Subcutaneous abdominal adipose tissue (tissue), 5 donors: ENCODE data around the gene WFIKKN2.

Source experiments
- H3K27ac ChIP-seq: one replicate; pipeline ENCODE4 v1.7.0; 2013; ENCODE audit warnings: low read depth, mild to moderate bottlenecking, inconsistent platforms, low read length, moderate library complexity
- H3K27me3 ChIP-seq, 5 donors: one replicate each; pipeline ENCODE4 v1.7.0; 2013; ENCODE audit warnings: low read length in 5 of 5, inconsistent platforms in 1 of 5; ENCODE audit not compliant: control insufficient read depth in 5 of 5, insufficient read depth in 4 of 5
- H3K36me3 ChIP-seq, 5 donors: one replicate each; pipeline ENCODE4 v1.7.0; 2013; ENCODE audit warnings: low read length in 5 of 5; ENCODE audit not compliant: control insufficient read depth in 5 of 5, insufficient read depth in 5 of 5
- H3K4me1 ChIP-seq, 5 donors: one replicate each; pipeline ENCODE4 v1.7.0; 2013; ENCODE audit warnings: low read length in 5 of 5, mild to moderate bottlenecking in 3 of 5, moderate library complexity in 1 of 5; ENCODE audit not compliant: control insufficient read depth in 5 of 5, insufficient read depth in 5 of 5
- H3K4me3 ChIP-seq, 5 donors: one replicate each; pipeline ENCODE4 v1.7.0; 2013; ENCODE audit warnings: low read length in 5 of 5, low read depth in 1 of 5
- H3K9ac ChIP-seq, 5 donors: one replicate each; pipeline ENCODE4 v1.7.0; 2013; ENCODE audit warnings: low read length in 5 of 5, mild to moderate bottlenecking in 4 of 5, moderate library complexity in 3 of 5
- H3K9me3 ChIP-seq, 5 donors: one replicate each; pipeline ENCODE4 v1.7.0; 2013; ENCODE audit warnings: low read length in 5 of 5; ENCODE audit not compliant: control insufficient read depth in 5 of 5
- donor health status: healthy.
- donor health status: healthy.
- donor health status: healthy.
- donor health status: healthy.
- donor health status: healthy.

The WFIKKN2 gene

DNA sequence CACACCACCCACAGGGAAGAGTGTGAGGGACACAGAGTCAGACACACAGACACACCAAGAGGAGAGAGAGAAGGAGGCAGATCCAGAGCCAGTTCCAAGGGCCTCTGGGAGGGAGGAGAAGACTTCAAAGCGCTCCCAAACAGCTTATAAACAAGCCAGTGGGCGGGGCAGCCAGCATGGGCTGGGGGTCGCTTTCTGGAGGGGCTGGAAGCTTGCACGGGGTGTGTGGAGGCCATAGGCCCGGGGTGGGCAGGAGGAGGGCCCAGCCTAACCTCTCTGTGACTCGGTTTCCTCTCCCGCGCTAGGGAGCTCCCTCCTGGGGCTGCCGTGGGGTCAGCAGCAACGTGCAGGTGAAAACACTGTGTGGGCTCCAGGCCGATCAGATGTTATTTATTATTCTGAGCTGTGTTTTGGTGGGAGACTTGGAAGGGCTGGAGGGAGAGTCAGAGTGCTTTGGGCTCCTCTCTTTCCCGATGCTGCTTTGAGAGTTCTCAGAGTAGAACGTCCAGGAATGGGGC is 2.5 kb upstream of the WFIKKN2 start:
- H3K9me3 ChIP-seq: no peaks in the 10 kb centered on the region
- H3K9ac ChIP-seq: no peak overlapping the region
- H3K27me3 ChIP-seq: peaks cover 0 to 17% (median 4%) of the 10 kb centered on the region in 5 donors
- peaks cover 2 to 23% (median 13%) of the 10 kb centered on the region in 5 donors for H3K4me1 ChIP-seq
- H3K36me3 ChIP-seq: no peaks in the 10 kb centered on the region
- no peak overlapping the region for H3K4me3 ChIP-seq
- H3K27ac ChIP-seq: no peak overlapping the region

- Histone ChIP-seq H3K27ac (no peak overlapping the region), H3K9ac (no peak overlapping the region), H3K4me3 (no peak overlapping the region), H3K36me3 (no peaks in the 10 kb centered on the region), H3K4me1 (peaks cover 2 to 22% (median 13%) of the 10 kb centered on the region in 5 donors), H3K9me3 (no peaks in the 10 kb centered on the region), H3K27me3 (peaks cover 0 to 17% (median 4%) of the 10 kb centered on the region in 5 donors)
Observed at GRCh38 chr17:50833510-50834428, 1.6 kb upstream of the WFIKKN2 start.

- H3K27ac ChIP-seq: no peak overlapping the region
- H3K9ac ChIP-seq: peak overlapping the region in 3 of 5 donors; percentile 9 to 67 (median 48)
- no peaks in the 10 kb centered on the region for H3K9me3 ChIP-seq
- peak overlapping the region; percentile 45 to 75 (median 57) for H3K4me3 ChIP-seq
- peaks cover 2 to 14% (median 13%) of the 10 kb centered on the region in 5 donors for H3K4me1 ChIP-seq
- peaks cover 0 to 17% (median 4%) of the 10 kb centered on the region in 5 donors for H3K27me3 ChIP-seq
- no peaks in the 10 kb centered on the region for H3K36me3 ChIP-seq
Observed at GRCh38 chr17:50834429-50835300, 721 bp upstream of the WFIKKN2 start.

DNA sequence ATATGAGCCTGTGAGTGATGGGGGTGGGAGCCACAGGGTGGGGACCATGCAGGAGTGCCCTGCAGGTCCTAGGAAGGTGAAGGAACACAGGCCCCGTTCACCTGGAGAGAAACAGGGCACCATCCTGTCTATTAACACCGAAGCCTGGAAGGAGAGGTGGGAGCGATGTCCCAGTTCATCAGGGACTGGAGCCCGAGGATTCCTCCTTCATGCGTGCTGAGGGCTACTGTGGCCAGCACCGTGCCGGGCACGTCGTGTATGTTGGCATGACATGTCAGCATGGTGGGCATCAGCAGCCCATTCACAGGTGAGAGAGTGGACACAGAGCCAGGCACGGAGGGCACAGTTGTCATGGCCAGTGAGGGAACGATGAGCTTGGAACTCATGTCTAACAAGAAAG is 1.4 kb downstream of the WFIKKN2 start:
- H3K4me3 ChIP-seq: no peak overlapping the region
- H3K9ac ChIP-seq: no peak overlapping the region
- H3K27ac ChIP-seq: no peak overlapping the region
- peaks cover 2 to 13% (median 10%) of the 10 kb centered on the region in 5 donors for H3K4me1 ChIP-seq
- H3K27me3 ChIP-seq: peaks cover 0 to 17% (median 4%) of the 10 kb centered on the region in 5 donors
- no peaks in the 10 kb centered on the region for H3K9me3 ChIP-seq
- H3K36me3 ChIP-seq: no peaks in the 10 kb centered on the region

GRCh38 chr17:50837286-50837979 is 2.0 kb downstream of the WFIKKN2 start:
- Histone ChIP-seq H3K27me3 (peaks cover 0 to 14% (median 4%) of the 10 kb centered on the region in 5 donors), H3K4me1 (peaks cover 2 to 13% (median 10%) of the 10 kb centered on the region in 5 donors), H3K9ac (no peak overlapping the region), H3K36me3 (no peaks in the 10 kb centered on the region), H3K9me3 (no peaks in the 10 kb centered on the region), H3K4me3 (no peak overlapping the region), H3K27ac (no peak overlapping the region)

GRCh38 chr17:50837980-50838954 is 2.9 kb downstream of the WFIKKN2 start:
- Histone ChIP-seq H3K4me1 (peaks cover 2 to 13% (median 10%) of the 10 kb centered on the region in 5 donors), H3K4me3 (no peak overlapping the region), H3K36me3 (no peaks in the 10 kb centered on the region), H3K27me3 (peaks cover 0 to 16% (median 2%) of the 10 kb centered on the region in 5 donors), H3K9me3 (no peaks in the 10 kb centered on the region), H3K9ac (no peak overlapping the region), H3K27ac (no peak overlapping the region)

DNA sequence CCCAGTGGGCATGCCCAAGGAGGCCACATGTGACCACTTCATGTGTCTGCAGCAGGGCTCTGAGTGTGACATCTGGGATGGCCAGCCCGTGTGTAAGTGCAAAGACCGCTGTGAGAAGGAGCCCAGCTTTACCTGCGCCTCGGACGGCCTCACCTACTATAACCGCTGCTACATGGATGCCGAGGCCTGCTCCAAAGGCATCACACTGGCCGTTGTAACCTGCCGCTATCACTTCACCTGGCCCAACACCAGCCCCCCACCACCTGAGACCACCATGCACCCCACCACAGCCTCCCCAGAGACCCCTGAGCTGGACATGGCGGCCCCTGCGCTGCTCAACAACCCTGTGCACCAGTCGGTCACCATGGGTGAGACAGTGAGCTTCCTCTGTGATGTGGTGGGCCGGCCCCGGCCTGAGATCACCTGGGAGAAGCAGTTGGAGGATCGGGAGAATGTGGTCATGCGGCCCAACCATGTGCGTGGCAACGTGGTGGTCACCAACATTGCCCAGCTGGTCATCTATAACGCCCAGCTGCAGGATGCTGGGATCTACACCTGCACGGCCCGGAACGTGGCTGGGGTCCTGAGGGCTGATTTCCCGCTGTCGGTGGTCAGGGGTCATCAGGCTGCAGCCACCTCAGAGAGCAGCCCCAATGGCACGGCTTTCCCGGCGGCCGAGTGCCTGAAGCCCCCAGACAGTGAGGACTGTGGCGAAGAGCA is 4.4 kb downstream of the WFIKKN2 start:
- Histone ChIP-seq H3K9me3 (no peaks in the 10 kb centered on the region), H3K9ac (no peak overlapping the region), H3K4me1 (peaks cover 0 to 10% (median 6%) of the 10 kb centered on the region in 5 donors), H3K4me3 (no peak overlapping the region), H3K36me3 (no peaks in the 10 kb centered on the region), H3K27me3 (peaks cover 0 to 9% (median 0%) of the 10 kb centered on the region in 5 donors), H3K27ac (no peak overlapping the region)

- H3K36me3 ChIP-seq: no peaks in the 10 kb centered on the region
- H3K4me1 ChIP-seq: peaks cover 0 to 4% (median under 1%) of the 10 kb centered on the region in 5 donors
- no peak overlapping the region for H3K27ac ChIP-seq
- H3K4me3 ChIP-seq: no peak overlapping the region
- H3K27me3 ChIP-seq: peaks cover 0 to 9% (median 0%) of the 10 kb centered on the region in 5 donors
- H3K9me3 ChIP-seq: no peaks in the 10 kb centered on the region
- H3K9ac ChIP-seq: no peak overlapping the region
Observed at GRCh38 chr17:50840311-50840851, 5.0 kb downstream of the WFIKKN2 start.
